Thyroid gland (tissue), 4 donors: ENCODE data around the gene MAGI1.

Source experiments
- CTCF ChIP-seq, 6 experiments: fragments of 200-600 bp in 3 of 6; fragments of 450-650 bp in 3 of 6; sonication (generic) in 3 of 6; IDR thresholded peaks; one replicate each; pipeline ENCODE4 v1.5.1; 2016 to 2019; ENCODE audit warnings: antibody characterized with exemption in 6 of 6, mild to moderate bottlenecking in 2 of 6, inconsistent platforms in 1 of 6, moderate library complexity in 1 of 6
- POLR2A ChIP-seq, 2 donors: fragments of 450-650 bp; IDR thresholded peaks; one replicate each; pipeline ENCODE4 v1.6.1; 2017; ENCODE audit warnings: antibody characterized with exemption in 2 of 2, mild to moderate bottlenecking in 2 of 2, moderate library complexity in 1 of 2

GRCh38 chr3:65762235-65762580 lies 276.5 kb downstream of the MAGI1 start:
- TF ChIP-seq CTCF (IDR thresholded peaks at IDR 0.05) (no peak), POLR2A (IDR thresholded peaks at IDR 0.05) (no peak)
